Fibroblast of lung (primary cell): Measurements from ENCODE around the gene TP63.

Experiments used
- EZH2 ChIP-seq: IDR thresholded peaks from 2 replicates; pipeline ENCODE4 v1.5.1; 2012; ENCODE audit warnings: low read length, control low read depth, mild to moderate bottlenecking; ENCODE audit errors: missing control alignments
- TF ChIP-seq, protein P1 (sequence below), 2 donors: IDR thresholded peaks in 1 of 2; conservative IDR thresholded peaks in 1 of 2; 1 replicate in 1 of 2; 2 replicates in 1 of 2; pipeline ENCODE4 v1.5.1; 2011 to 2012; ENCODE audit warnings: low read length in 2 of 2, control low read depth in 1 of 2, inconsistent platforms in 1 of 2, low read depth in 1 of 2, mild to moderate bottlenecking in 1 of 2

DNA sequence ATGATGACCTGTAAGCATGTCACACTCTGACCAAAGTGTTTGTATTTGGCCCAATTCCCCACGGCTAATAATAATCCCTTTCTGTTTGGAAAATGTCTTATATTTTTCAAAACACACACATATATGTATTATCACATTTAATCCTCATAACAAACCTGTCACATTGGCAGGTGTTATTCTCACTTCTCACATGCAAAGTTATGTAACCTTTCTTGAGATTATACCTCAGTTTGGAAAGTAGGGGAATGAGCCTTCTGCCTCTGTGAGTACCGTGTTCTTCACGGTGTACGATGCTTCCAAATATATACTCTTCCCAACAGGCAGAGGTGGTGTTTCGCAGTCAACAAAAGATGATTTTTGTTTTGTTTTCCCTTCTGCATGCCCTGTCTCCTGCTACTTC is 205.6 kb downstream of the TP63 start:
- TF ChIP-seq, protein P1, sequence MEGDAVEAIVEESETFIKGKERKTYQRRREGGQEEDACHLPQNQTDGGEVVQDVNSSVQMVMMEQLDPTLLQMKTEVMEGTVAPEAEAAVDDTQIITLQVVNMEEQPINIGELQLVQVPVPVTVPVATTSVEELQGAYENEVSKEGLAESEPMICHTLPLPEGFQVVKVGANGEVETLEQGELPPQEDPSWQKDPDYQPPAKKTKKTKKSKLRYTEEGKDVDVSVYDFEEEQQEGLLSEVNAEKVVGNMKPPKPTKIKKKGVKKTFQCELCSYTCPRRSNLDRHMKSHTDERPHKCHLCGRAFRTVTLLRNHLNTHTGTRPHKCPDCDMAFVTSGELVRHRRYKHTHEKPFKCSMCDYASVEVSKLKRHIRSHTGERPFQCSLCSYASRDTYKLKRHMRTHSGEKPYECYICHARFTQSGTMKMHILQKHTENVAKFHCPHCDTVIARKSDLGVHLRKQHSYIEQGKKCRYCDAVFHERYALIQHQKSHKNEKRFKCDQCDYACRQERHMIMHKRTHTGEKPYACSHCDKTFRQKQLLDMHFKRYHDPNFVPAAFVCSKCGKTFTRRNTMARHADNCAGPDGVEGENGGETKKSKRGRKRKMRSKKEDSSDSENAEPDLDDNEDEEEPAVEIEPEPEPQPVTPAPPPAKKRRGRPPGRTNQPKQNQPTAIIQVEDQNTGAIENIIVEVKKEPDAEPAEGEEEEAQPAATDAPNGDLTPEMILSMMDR (conservative IDR thresholded peaks at IDR 0.05 in 1 of 2, IDR thresholded peaks at IDR 0.05 in 1 of 2; ENCODE audit: low read depth in 1 of 2, low read length in 2 of 2) = no peak
- TF ChIP-seq EZH2 = no peak
